ENCODE measurements around the gene ERO1B.

Gene ERO1B

DNA sequence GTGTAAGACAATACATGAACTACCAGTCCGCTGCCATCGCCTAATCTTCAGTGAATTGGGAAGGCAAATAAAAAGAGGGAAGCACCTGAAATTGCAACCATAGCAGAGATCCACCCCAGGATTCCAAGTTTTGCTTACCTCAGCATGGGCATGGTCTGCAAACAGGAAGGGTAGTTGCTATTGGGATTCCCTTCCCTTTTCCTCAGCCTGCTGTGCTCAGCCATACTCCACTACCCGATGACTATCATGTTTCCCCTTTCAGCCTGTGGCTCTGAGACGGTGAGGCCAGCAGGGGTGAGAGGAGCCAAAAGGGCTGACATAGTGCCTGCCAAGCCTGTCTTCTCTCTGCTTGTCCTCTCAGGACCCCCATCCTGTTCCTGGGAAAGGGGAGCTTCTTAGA is 75.2 kb downstream of the ERO1B start:
- H3K23ac ChIP-seq (ENCODE audit: low read length in 2 of 2) = no peak overlapping the region
- no peak overlapping the region for H2AK5ac ChIP-seq (ENCODE audit: low read length, severe bottlenecking)
- H3K4me1 ChIP-seq (ENCODE audit: control insufficient read depth, insufficient read depth, low read depth, low read length) = peaks cover 3% of the 10 kb centered on the region
- no peak overlapping the region for H3K27ac ChIP-seq (ENCODE audit: low read length, poor library complexity, severe bottlenecking)
- H4K8ac ChIP-seq (ENCODE audit: low read length) = no peak overlapping the region
- H2BK15ac ChIP-seq (ENCODE audit: low read depth, poor library complexity, severe bottlenecking) = no peak overlapping the region
- H3K18ac ChIP-seq (ENCODE audit: low read depth in 1 of 2, low read length in 2 of 2) = no peak overlapping the region
- H3K4me2 ChIP-seq (ENCODE audit: low read length, poor library complexity, severe bottlenecking) = no peak overlapping the region
- no peaks in the 10 kb centered on the region for H3K27me3 ChIP-seq (ENCODE audit: control insufficient read depth in 1 of 2, insufficient read depth in 1 of 2, low read length in 2 of 2)
- peaks cover 8 to 55% of the 10 kb centered on the region in 2 experiments for H3K36me3 ChIP-seq (ENCODE audit: control insufficient read depth in 1 of 2, insufficient read depth in 2 of 2, low read depth in 1 of 2, low read length in 2 of 2)
- no peak overlapping the region for H2BK12ac ChIP-seq (ENCODE audit: low read length in 2 of 2)
- no peak overlapping the region for H2BK5ac ChIP-seq (ENCODE audit: low read depth, low read length, poor library complexity, severe bottlenecking)
- no peak overlapping the region for H3K4ac ChIP-seq (ENCODE audit: low read depth in 1 of 2, low read length in 2 of 2)
- peaks cover 13% of the 10 kb centered on the region for H3K9me3 ChIP-seq (ENCODE audit: control insufficient read depth, low read length)
- 63% methylated on average over 4 of the region's 4 CpGs for WGBS
- no peak overlapping the region for H2BK120ac ChIP-seq (ENCODE audit: low read depth, low read length)
- H4K91ac ChIP-seq (ENCODE audit: low read length) = no peak overlapping the region
- H3K4me3 ChIP-seq (ENCODE audit: insufficient read depth in 1 of 2, low read depth in 1 of 2, low read length in 2 of 2) = no peak overlapping the region
- no peak overlapping the region for H3K9ac ChIP-seq (ENCODE audit: low read length)
- peaks cover 10% of the 10 kb centered on the region for H3K79me1 ChIP-seq (replicated peaks; ENCODE audit: low read length, poor library complexity, severe bottlenecking)
- H2AFZ ChIP-seq (ENCODE audit: low read depth, low read length) = no peak overlapping the region
- DNase-seq = no peak
- H3K14ac ChIP-seq (ENCODE audit: low read length in 2 of 2) = peak overlapping the region in 1 of 2 experiments; percentile 61

DNA sequence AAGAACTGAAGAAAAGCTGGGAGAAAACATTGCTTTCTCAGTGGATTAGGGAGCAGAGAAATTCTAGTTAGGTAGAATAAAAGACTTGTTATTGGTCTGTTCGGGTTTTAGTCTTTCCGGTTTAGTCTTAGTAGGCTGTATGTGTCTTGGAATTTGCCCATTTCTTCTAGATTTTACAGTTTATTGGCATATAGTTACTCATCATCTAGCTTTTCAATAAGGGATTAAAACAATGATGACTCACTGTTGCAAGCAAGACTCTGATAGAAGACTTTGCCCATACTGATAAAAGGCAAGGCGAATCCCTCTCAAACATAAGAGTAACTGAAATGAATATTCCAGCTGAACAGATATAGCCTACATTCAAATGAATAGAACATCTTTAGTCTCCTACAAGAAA is 77.1 kb downstream of the ERO1B start:
- H4K8ac ChIP-seq (ENCODE audit: low read length) = no peak overlapping the region
- no peak overlapping the region for H3K4ac ChIP-seq (ENCODE audit: low read depth in 1 of 2, low read length in 2 of 2)
- H3K23ac ChIP-seq (ENCODE audit: low read length in 2 of 2) = no peak overlapping the region
- H3K9ac ChIP-seq (ENCODE audit: low read length) = peak overlapping the region; percentile 57
- 86% methylated on average over 1 of the region's 3 CpGs for WGBS
- no peak overlapping the region for H2BK120ac ChIP-seq (ENCODE audit: low read depth, low read length)
- H3K27ac ChIP-seq (ENCODE audit: low read length, poor library complexity, severe bottlenecking) = no peak overlapping the region
- H3K4me3 ChIP-seq (ENCODE audit: insufficient read depth in 1 of 2, low read depth in 1 of 2, low read length in 2 of 2) = no peak overlapping the region
- H3K4me1 ChIP-seq (ENCODE audit: control insufficient read depth, insufficient read depth, low read depth, low read length) = peaks cover 3% of the 10 kb centered on the region
- no peak for DNase-seq
- H2BK12ac ChIP-seq (ENCODE audit: low read length in 2 of 2) = no peak overlapping the region
- peaks cover 32% of the 10 kb centered on the region for H3K9me3 ChIP-seq (ENCODE audit: control insufficient read depth, low read length)
- H3K4me2 ChIP-seq (ENCODE audit: low read length, poor library complexity, severe bottlenecking) = no peak overlapping the region
- no peak overlapping the region for H2BK15ac ChIP-seq (ENCODE audit: low read depth, poor library complexity, severe bottlenecking)
- no peak overlapping the region for H3K14ac ChIP-seq (ENCODE audit: low read length in 2 of 2)
- peaks cover 8 to 60% of the 10 kb centered on the region in 2 experiments for H3K36me3 ChIP-seq (ENCODE audit: control insufficient read depth in 1 of 2, insufficient read depth in 2 of 2, low read depth in 1 of 2, low read length in 2 of 2)
- H3K79me1 ChIP-seq (replicated peaks; ENCODE audit: low read length, poor library complexity, severe bottlenecking) = peaks cover 10% of the 10 kb centered on the region
- no peaks in the 10 kb centered on the region for H3K27me3 ChIP-seq (ENCODE audit: control insufficient read depth in 1 of 2, insufficient read depth in 1 of 2, low read length in 2 of 2)
- no peak overlapping the region for H2AFZ ChIP-seq (ENCODE audit: low read depth, low read length)
- H2AK5ac ChIP-seq (ENCODE audit: low read length, severe bottlenecking) = no peak overlapping the region
- no peak overlapping the region for H3K18ac ChIP-seq (ENCODE audit: low read depth in 1 of 2, low read length in 2 of 2)
- H4K91ac ChIP-seq (ENCODE audit: low read length) = no peak overlapping the region
- no peak overlapping the region for H2BK5ac ChIP-seq (ENCODE audit: low read depth, low read length, poor library complexity, severe bottlenecking)

DNA sequence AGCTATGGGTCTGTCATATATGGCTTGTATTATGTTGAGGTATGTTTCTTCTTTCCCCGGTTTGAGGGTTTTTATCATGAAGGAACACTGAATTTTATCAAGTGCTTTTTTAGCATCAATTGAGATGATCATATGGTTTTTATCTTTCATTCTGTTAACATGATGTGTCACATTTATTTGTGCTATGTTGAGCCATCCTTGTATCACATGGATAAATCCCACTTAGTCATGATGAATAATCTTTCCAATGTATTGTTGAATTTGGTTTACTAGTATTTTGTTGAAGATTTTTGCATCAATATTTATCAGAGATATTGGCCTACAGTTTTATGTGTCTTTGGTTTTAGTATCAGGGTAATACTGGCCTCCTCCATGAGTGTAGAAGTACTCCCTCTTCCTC is 77.7 kb downstream of the ERO1B start:
- no peak overlapping the region for H3K4me2 ChIP-seq (ENCODE audit: low read length, poor library complexity, severe bottlenecking)
- no peak overlapping the region for H3K4ac ChIP-seq (ENCODE audit: low read depth in 1 of 2, low read length in 2 of 2)
- H2BK15ac ChIP-seq (ENCODE audit: low read depth, poor library complexity, severe bottlenecking) = no peak overlapping the region
- no peak overlapping the region for H2AK5ac ChIP-seq (ENCODE audit: low read length, severe bottlenecking)
- no peaks in the 10 kb centered on the region for H3K27me3 ChIP-seq (ENCODE audit: control insufficient read depth in 1 of 2, insufficient read depth in 1 of 2, low read length in 2 of 2)
- H3K4me1 ChIP-seq (ENCODE audit: control insufficient read depth, insufficient read depth, low read depth, low read length) = peaks cover 3% of the 10 kb centered on the region
- peaks cover 10% of the 10 kb centered on the region for H3K79me1 ChIP-seq (replicated peaks; ENCODE audit: low read length, poor library complexity, severe bottlenecking)
- H3K18ac ChIP-seq (ENCODE audit: low read depth in 1 of 2, low read length in 2 of 2) = no peak overlapping the region
- no peak overlapping the region for H2BK5ac ChIP-seq (ENCODE audit: low read depth, low read length, poor library complexity, severe bottlenecking)
- H2AFZ ChIP-seq (ENCODE audit: low read depth, low read length) = no peak overlapping the region
- DNase-seq = no peak
- H3K14ac ChIP-seq (ENCODE audit: low read length in 2 of 2) = no peak overlapping the region
- H4K91ac ChIP-seq (ENCODE audit: low read length) = no peak overlapping the region
- no peak overlapping the region for H3K4me3 ChIP-seq (ENCODE audit: insufficient read depth in 1 of 2, low read depth in 1 of 2, low read length in 2 of 2)
- no peak overlapping the region for H2BK12ac ChIP-seq (ENCODE audit: low read length in 2 of 2)
- H3K9ac ChIP-seq (ENCODE audit: low read length) = peak overlapping the region; percentile 57
- peaks cover 32% of the 10 kb centered on the region for H3K9me3 ChIP-seq (ENCODE audit: control insufficient read depth, low read length)
- 100% methylated on average over 1 of the region's 1 CpG for WGBS
- no peak overlapping the region for H4K8ac ChIP-seq (ENCODE audit: low read length)
- H2BK120ac ChIP-seq (ENCODE audit: low read depth, low read length) = no peak overlapping the region
- peaks cover 8 to 54% of the 10 kb centered on the region in 2 experiments for H3K36me3 ChIP-seq (ENCODE audit: control insufficient read depth in 1 of 2, insufficient read depth in 2 of 2, low read depth in 1 of 2, low read length in 2 of 2)
- H3K27ac ChIP-seq (ENCODE audit: low read length, poor library complexity, severe bottlenecking) = no peak overlapping the region
- H3K23ac ChIP-seq (ENCODE audit: low read length in 2 of 2) = no peak overlapping the region

DNA sequence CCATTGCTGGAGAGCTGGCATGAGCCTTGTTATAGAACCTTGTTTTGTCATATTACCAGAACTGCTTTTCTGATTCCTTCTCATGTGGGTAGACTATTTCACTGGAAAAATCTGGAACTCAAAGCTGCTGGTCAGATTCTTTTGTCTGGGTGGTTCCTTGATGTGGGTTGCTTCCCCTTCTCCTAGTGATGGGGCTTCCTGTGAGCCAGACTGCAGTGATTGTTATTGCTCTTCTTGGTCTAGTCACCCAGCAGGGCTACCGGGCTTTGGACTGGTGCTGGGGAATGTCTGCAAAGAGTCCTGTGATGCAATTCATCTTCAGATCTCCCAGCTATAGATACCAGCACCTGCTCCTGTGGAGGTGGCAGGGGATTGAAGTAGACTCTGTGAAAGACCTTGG is 80.0 kb downstream of the ERO1B start:
- Histone ChIP-seq H3K4me3 (ENCODE audit: insufficient read depth in 1 of 2, low read depth in 1 of 2, low read length in 2 of 2) (no peak overlapping the region), H2BK12ac (ENCODE audit: low read length in 2 of 2) (no peak overlapping the region), H3K27ac (ENCODE audit: low read length, poor library complexity, severe bottlenecking) (no peak overlapping the region), H3K36me3 (ENCODE audit: control insufficient read depth in 1 of 2, insufficient read depth in 2 of 2, low read depth in 1 of 2, low read length in 2 of 2) (peaks cover 11 to 39% of the 10 kb centered on the region in 2 experiments), H3K14ac (ENCODE audit: low read length in 2 of 2) (no peak overlapping the region), H3K27me3 (ENCODE audit: control insufficient read depth in 1 of 2, insufficient read depth in 1 of 2, low read length in 2 of 2) (no peaks in the 10 kb centered on the region), H3K4me1 (ENCODE audit: control insufficient read depth, insufficient read depth, low read depth, low read length) (peaks cover 3% of the 10 kb centered on the region), H3K79me1 (replicated peaks; ENCODE audit: low read length, poor library complexity, severe bottlenecking) (peaks cover 20% of the 10 kb centered on the region), H3K9ac (ENCODE audit: low read length) (no peak overlapping the region), H2BK15ac (ENCODE audit: low read depth, poor library complexity, severe bottlenecking) (no peak overlapping the region), H2AK5ac (ENCODE audit: low read length, severe bottlenecking) (no peak overlapping the region), H3K4me2 (ENCODE audit: low read length, poor library complexity, severe bottlenecking) (no peak overlapping the region), H2AFZ (ENCODE audit: low read depth, low read length) (no peak overlapping the region), H3K4ac (ENCODE audit: low read depth in 1 of 2, low read length in 2 of 2) (no peak overlapping the region), H3K9me3 (ENCODE audit: control insufficient read depth, low read length) (peaks cover 32% of the 10 kb centered on the region), H4K91ac (ENCODE audit: low read length) (no peak overlapping the region), H3K23ac (ENCODE audit: low read length in 2 of 2) (no peak overlapping the region), H4K8ac (ENCODE audit: low read length) (no peak overlapping the region), H3K18ac (ENCODE audit: low read depth in 1 of 2, low read length in 2 of 2) (no peak overlapping the region), H2BK120ac (ENCODE audit: low read depth, low read length) (no peak overlapping the region), H2BK5ac (ENCODE audit: low read depth, low read length, poor library complexity, severe bottlenecking) (no peak overlapping the region)
- WGBS = 100% methylated on average over 1 of the region's 1 CpG
- no peak for DNase-seq

All from mesenchymal stem cell (in vitro differentiated cells and primary cell).